NT2/D1 (cell line): ENCODE data around the gene KRT40.

Source experiments
- SUZ12 ChIP-seq: IDR thresholded peaks from 2 replicates; pipeline ENCODE4 v1.6.1; 2011; ENCODE audit not compliant: insufficient read length, insufficient read depth; ENCODE audit errors: extremely low read depth
- YY1 ChIP-seq: IDR thresholded peaks from 2 replicates; pipeline ENCODE4 v1.6.1; 2011; ENCODE audit not compliant: insufficient read length, insufficient read depth
- ZNF274 ChIP-seq: IDR thresholded peaks from 2 replicates; pipeline ENCODE4 v1.6.1; 2011; ENCODE audit warnings: mild to moderate bottlenecking, low read depth, low read length

GRCh38 chr17:41002814-41003213 lies 18.7 kb upstream of the KRT40 start:
- TF ChIP-seq ZNF274: no peak
- TF ChIP-seq YY1: no peak
- no peak for TF ChIP-seq SUZ12
